Activated CD4-positive, alpha-beta T cell treated with anti-CD3 and anti-CD28 coated beads for 36 hours (primary cell): ENCODE results near the gene SOX18. TPM values are rescaled to one million over a fixed set of nuclear protein-coding genes. Genes with fewer than 3 reads are reported as not detected.

ENCODE experiments used
- ATAC-seq: fragments of 200-7000 bp; cut with Tn5 transposase; one replicate; pipeline ENCODE4 v1.10.0; 2021; ENCODE audit warnings: mild to moderate bottlenecking, moderate library complexity
- CTCF ChIA-PET: fragments of 350-600 bp; sonication (Branson Sonifier 250); formaldehyde crosslinking; loops from one replicate; lab custom pipeline; 2021; ENCODE audit warnings: antibody characterized with exemption; lab: Charles Lee
- POLR2A ChIA-PET: fragments of 350-600 bp; sonication (Branson Sonifier 250); formaldehyde crosslinking; loops from one replicate; lab custom pipeline; 2021; ENCODE audit warnings: antibody characterized with exemption, inconsistent platforms; lab: Charles Lee
- DNase-seq: peaks from one replicate; pipeline ENCODE4 v3.0.0-alpha.2; 2020
- H3K27ac Mint-ChIP-seq: one replicate; pipeline ENCODE4 v1.8.0; 2021; ENCODE audit warnings: mixed read lengths
- H3K27me3 Mint-ChIP-seq: one replicate; pipeline ENCODE4 v1.8.0; 2021; ENCODE audit warnings: mixed read lengths
- H3K36me3 Mint-ChIP-seq: one replicate; pipeline ENCODE4 v1.8.0; 2021; ENCODE audit warnings: low read depth, mixed read lengths
- H3K4me1 Mint-ChIP-seq: one replicate; pipeline ENCODE4 v1.8.0; 2021; ENCODE audit warnings: mixed read lengths
- H3K4me3 Mint-ChIP-seq: one replicate; pipeline ENCODE4 v1.8.0; 2021; ENCODE audit warnings: mild to moderate bottlenecking, moderate library complexity, mixed read lengths
- H3K9me3 Mint-ChIP-seq: one replicate; pipeline ENCODE4 v1.8.0; 2021; ENCODE audit warnings: low read depth, mixed read lengths
- intact Hi-C, 2 experiments: fragments of 100-400 bp; cut with DNase I in 1 of 2; cut with micrococcal nuclease in 1 of 2; formaldehyde crosslinking; loops; one replicate each; pipeline versions ENCODE4 v1.14.2 to v1.15.1; 2022 to 2024; cut with DNase I, micrococcal nuclease
- total RNA-seq, 2 experiments: library from RNA; stranded (reverse); gene quantifications; one replicate each; pipeline ENCODE4 v1.2.3, GENCODE V29; 2021

Gene SOX18
- total RNA-seq, 2 experiments from 2014 or later: not detected

- peak; percentile 59 for DNase-seq
- Mint-ChIP-seq H3K27ac (peak within 1 kb of the TSS; percentile 88), H3K36me3 (peaks cover 2% of the 10 kb centered on the region), H3K9me3 (no peaks in the 10 kb centered on the region), H3K4me1 (peaks cover 29% of the 10 kb centered on the region), H3K4me3 (peak within 1 kb of the TSS; percentile 90), H3K27me3 (peaks cover 4% of the 10 kb centered on the region)
- ATAC-seq: peak; percentile 4
- POLR2A ChIA-PET: no interaction called here
- CTCF ChIA-PET: interaction anchor here (0.6 to 1.3 kb wide), 4 partner anchors 10 to 560 kb away, joined by 3 to 4 read pairs (median 4); partner anchors contain the start of genes PPDPF and PRPF6
- intact Hi-C loops: loop anchor here in 1 of 2 experiments (5.0 kb wide), 1 partner anchor 177 kb away; the partner anchor contains the start of gene PCMTD2
Measured at GRCh38 chr20:64080013-64080812, 30.8 kb upstream of the SOX18 start, which contains the start of gene OPRL1. TSS of gene OPRL1 (plus strand) at chr20:64080082. CDS start at chr20:64092721, 12,639 bp downstream.

GRCh38 chr20:64079273-64080012, 30.0 kb upstream of the SOX18 start, which contains the start of gene RGS19:
TSS of gene RGS19 (minus strand) at chr20:64079518. CDS start at chr20:64076886, 2,632 bp downstream.
- CTCF ChIA-PET: interaction anchor here (0.5 to 1.3 kb wide), 5 partner anchors 9 to 206 kb away, joined by 3 to 4 read pairs (median 4); partner anchors contain the start of gene PRPF6
- Mint-ChIP-seq H3K27ac (peak within 1 kb of the TSS; percentile 88), H3K9me3 (no peaks in the 10 kb centered on the region), H3K36me3 (peaks cover 2% of the 10 kb centered on the region), H3K4me3 (peak within 1 kb of the TSS; percentile 90), H3K27me3 (peaks cover 3% of the 10 kb centered on the region), H3K4me1 (peaks cover 28% of the 10 kb centered on the region)
- ATAC-seq: peak; percentile 43
- POLR2A ChIA-PET: interaction anchor here (0.5 kb wide), 1 partner anchor 194 kb away, joined by 6 read pairs; no protein-coding TSS in a partner anchor
- intact Hi-C loops: loop anchor here (1.0 to 5.0 kb wide), 5 partner anchors 15 to 559 kb away; partner anchors contain the start of genes PCMTD2 (in 1 of the 2), PPDPF (in 1 of the 2) and TCEA2 (in 1 of the 2)
- peak; percentile 77 for DNase-seq

GRCh38 chr20:64078934-64079272, 29.5 kb upstream of the SOX18 start:
- H3K27me3 Mint-ChIP-seq: no peaks in the 10 kb centered on the region
- CTCF ChIA-PET: interaction anchor here (0.5 to 1.3 kb wide), 6 partner anchors 9 to 287 kb away, joined by 3 to 5 read pairs (median 4); no protein-coding TSS in a partner anchor
- intact Hi-C loops: loop anchor here (1.0 to 2.0 kb wide), 4 partner anchors 14 to 559 kb away; partner anchors contain the start of genes PPDPF (in 1 of the 2) and TCEA2 (in 1 of the 2)
- DNase-seq (no peak), ATAC-seq (no peak)
- peaks cover 4% of the 10 kb centered on the region for H3K36me3 Mint-ChIP-seq
- POLR2A ChIA-PET: no interaction called here
- peaks cover 25% of the 10 kb centered on the region for H3K4me1 Mint-ChIP-seq
- H3K4me3 Mint-ChIP-seq: peak overlapping the region; percentile 90
- H3K9me3 Mint-ChIP-seq: no peaks in the 10 kb centered on the region
- H3K27ac Mint-ChIP-seq: peak overlapping the region; percentile 88

- intact Hi-C loops: loop anchor here (2.0 kb wide), 2 partner anchors 13 to 39 kb away; no protein-coding TSS in a partner anchor
- ChIA-PET POLR2A (interaction anchor here (0.6 kb wide), 1 partner anchor 12 kb away, joined by 3 read pairs; no protein-coding TSS in a partner anchor), CTCF (interaction anchor here (0.6 to 1.2 kb wide), 6 partner anchors 21 to 783 kb away, joined by 3 to 5 read pairs (median 3); no protein-coding TSS in a partner anchor)
- Mint-ChIP-seq H3K4me1 (peaks cover 22% of the 10 kb centered on the region), H3K4me3 (peak overlapping the region; percentile 90), H3K36me3 (peaks cover 4% of the 10 kb centered on the region), H3K27ac (peak overlapping the region; percentile 88), H3K9me3 (no peaks in the 10 kb centered on the region), H3K27me3 (no peaks in the 10 kb centered on the region)
- DNase-seq (peak; percentile 79), ATAC-seq (peak; percentile 67)
Measured at GRCh38 chr20:64077876-64078551, 28.6 kb upstream of the SOX18 start.

GRCh38 chr20:64077541-64077875, 28.1 kb upstream of the SOX18 start:
- DNase-seq (no peak), ATAC-seq (no peak)
- H3K4me3 Mint-ChIP-seq: peak overlapping the region; percentile 90
- POLR2A ChIA-PET: no interaction called here
- intact Hi-C loops: no loop called here
- H3K27me3 Mint-ChIP-seq: no peaks in the 10 kb centered on the region
- peak overlapping the region; percentile 88 for H3K27ac Mint-ChIP-seq
- peaks cover 17% of the 10 kb centered on the region for H3K4me1 Mint-ChIP-seq
- peaks cover 5% of the 10 kb centered on the region for H3K36me3 Mint-ChIP-seq
- H3K9me3 Mint-ChIP-seq: no peaks in the 10 kb centered on the region
- CTCF ChIA-PET: interaction anchor here (0.6 to 1.1 kb wide), 5 partner anchors 9 to 181 kb away, joined by 3 read pairs; no protein-coding TSS in a partner anchor

GRCh38 chr20:64077094-64077493, 27.7 kb upstream of the SOX18 start:
- H3K4me1 Mint-ChIP-seq: peaks cover 14% of the 10 kb centered on the region
- H3K27ac Mint-ChIP-seq: peak overlapping the region; percentile 88
- ATAC-seq (peak; percentile 28), DNase-seq (peak; percentile 69)
- H3K36me3 Mint-ChIP-seq: peaks cover 6% of the 10 kb centered on the region
- H3K4me3 Mint-ChIP-seq: peak overlapping the region; percentile 90
- CTCF ChIA-PET: interaction anchor here (0.6 to 0.7 kb wide), 2 partner anchors 9 to 15 kb away, joined by 3 to 4 read pairs; no protein-coding TSS in a partner anchor
- POLR2A ChIA-PET: no interaction called here
- intact Hi-C loops: no loop called here
- H3K27me3 Mint-ChIP-seq: no peaks in the 10 kb centered on the region
- no peaks in the 10 kb centered on the region for H3K9me3 Mint-ChIP-seq

GRCh38 chr20:64076061-64076997, 26.9 kb upstream of the SOX18 start:
- ATAC-seq (no peak), DNase-seq (no peak)
- Mint-ChIP-seq H3K27ac (peak overlapping the region; percentile 88), H3K4me3 (peak overlapping the region; percentile 90), H3K4me1 (peaks cover 10% of the 10 kb centered on the region), H3K9me3 (no peaks in the 10 kb centered on the region), H3K36me3 (peaks cover 6% of the 10 kb centered on the region), H3K27me3 (no peaks in the 10 kb centered on the region)
- intact Hi-C loops: no loop called here
- ChIA-PET CTCF (interaction anchor here (0.6 to 0.7 kb wide), 2 partner anchors 14 to 112 kb away, joined by 3 to 4 read pairs; no protein-coding TSS in a partner anchor), POLR2A (no interaction called here)

- H3K4me3 Mint-ChIP-seq: no peak overlapping the region
- CTCF ChIA-PET: interaction anchor here (0.6 kb wide), 1 partner anchor 111 kb away, joined by 3 read pairs; no protein-coding TSS in a partner anchor
Measured at GRCh38 chr20:64075556-64075955, 26.1 kb upstream of the SOX18 start.

GRCh38 chr20:64074963-64075362, 25.5 kb upstream of the SOX18 start:
- Mint-ChIP-seq H3K9me3 (no peaks in the 10 kb centered on the region), H3K27me3 (no peaks in the 10 kb centered on the region), H3K36me3 (peaks cover 6% of the 10 kb centered on the region), H3K27ac (no peak overlapping the region), H3K4me3 (no peak overlapping the region), H3K4me1 (peaks cover 3% of the 10 kb centered on the region)
- POLR2A ChIA-PET: no interaction called here
- no peak for DNase-seq
- ATAC-seq: no peak
- intact Hi-C loops: no loop called here
- CTCF ChIA-PET: no interaction called here

More at GRCh38 chr20:64075556-64075955, 26.1 kb upstream of the SOX18 start:
- Mint-ChIP-seq H3K9me3 (no peaks in the 10 kb centered on the region), H3K27me3 (no peaks in the 10 kb centered on the region), H3K4me1 (peaks cover 8% of the 10 kb centered on the region), H3K27ac (peak overlapping the region; percentile 19), H3K36me3 (peaks cover 6% of the 10 kb centered on the region)
- intact Hi-C loops: no loop called here
- DNase-seq: no peak
- no peak for ATAC-seq
- POLR2A ChIA-PET: no interaction called here
